NB4 (cell line): ENCODE measurements around the gene MGAT3.

ENCODE experiments used
- DNase-seq: peaks from one replicate; pipeline ENCODE4 v3.0.0; 2010; ENCODE audit warnings: low read depth
- H3K4me3 ChIP-seq: one replicate; pipeline ENCODE4 v1.5.1; 2011; ENCODE audit warnings: mild to moderate bottlenecking, low read depth, low read length, moderate library complexity
- MAX ChIP-seq: IDR thresholded peaks from 2 replicates; pipeline ENCODE4 v1.6.1; 2011; ENCODE audit warnings: low read depth, low read length
- MYC ChIP-seq: IDR thresholded peaks from 2 replicates; pipeline ENCODE4 v1.6.1; 2011; ENCODE audit warnings: low read depth, low read length
- POLR2A ChIP-seq: IDR thresholded peaks from 2 replicates; pipeline ENCODE4 v1.6.1; 2011; ENCODE audit warnings: mild to moderate bottlenecking; ENCODE audit not compliant: insufficient read length; ENCODE audit errors: extremely low read depth
- TF ChIP-seq, protein P1 (sequence below): IDR thresholded peaks from one replicate; pipeline ENCODE4 v1.5.1; 2012; ENCODE audit warnings: low read depth, low read length

Gene MGAT3

DNA sequence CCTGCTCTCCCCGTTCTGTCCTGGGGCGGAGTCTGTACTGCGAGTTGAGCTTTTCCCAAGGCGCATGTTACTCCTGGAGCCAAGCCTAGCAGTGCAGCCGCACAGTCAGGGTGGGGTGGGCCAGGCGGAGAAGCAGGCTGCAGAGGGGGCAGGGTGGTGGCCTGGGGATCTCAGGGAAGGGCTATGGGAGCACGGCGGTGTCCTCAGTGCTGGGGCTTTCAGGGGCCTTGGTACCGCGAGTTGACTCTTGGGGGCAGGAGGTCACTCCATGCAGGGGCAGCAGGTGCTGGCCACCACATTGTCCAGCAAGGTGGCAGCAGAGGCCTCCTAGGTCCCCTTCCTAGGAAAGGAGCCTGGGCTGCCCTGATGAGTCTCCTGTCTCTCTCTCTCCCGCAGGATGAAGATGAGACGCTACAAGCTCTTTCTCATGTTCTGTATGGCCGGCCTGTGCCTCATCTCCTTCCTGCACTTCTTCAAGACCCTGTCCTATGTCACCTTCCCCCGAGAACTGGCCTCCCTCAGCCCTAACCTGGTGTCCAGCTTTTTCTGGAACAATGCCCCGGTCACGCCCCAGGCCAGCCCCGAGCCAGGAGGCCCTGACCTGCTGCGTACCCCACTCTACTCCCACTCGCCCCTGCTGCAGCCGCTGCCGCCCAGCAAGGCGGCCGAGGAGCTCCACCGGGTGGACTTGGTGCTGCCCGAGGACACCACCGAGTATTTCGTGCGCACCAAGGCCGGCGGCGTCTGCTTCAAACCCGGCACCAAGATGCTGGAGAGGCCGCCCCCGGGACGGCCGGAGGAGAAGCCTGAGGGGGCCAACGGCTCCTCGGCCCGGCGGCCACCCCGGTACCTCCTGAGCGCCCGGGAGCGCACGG, 30.4 kb downstream of the MGAT3 start:
- TF ChIP-seq MYC (no peak), POLR2A (no peak), MAX (no peak)
- TF ChIP-seq, protein P1, sequence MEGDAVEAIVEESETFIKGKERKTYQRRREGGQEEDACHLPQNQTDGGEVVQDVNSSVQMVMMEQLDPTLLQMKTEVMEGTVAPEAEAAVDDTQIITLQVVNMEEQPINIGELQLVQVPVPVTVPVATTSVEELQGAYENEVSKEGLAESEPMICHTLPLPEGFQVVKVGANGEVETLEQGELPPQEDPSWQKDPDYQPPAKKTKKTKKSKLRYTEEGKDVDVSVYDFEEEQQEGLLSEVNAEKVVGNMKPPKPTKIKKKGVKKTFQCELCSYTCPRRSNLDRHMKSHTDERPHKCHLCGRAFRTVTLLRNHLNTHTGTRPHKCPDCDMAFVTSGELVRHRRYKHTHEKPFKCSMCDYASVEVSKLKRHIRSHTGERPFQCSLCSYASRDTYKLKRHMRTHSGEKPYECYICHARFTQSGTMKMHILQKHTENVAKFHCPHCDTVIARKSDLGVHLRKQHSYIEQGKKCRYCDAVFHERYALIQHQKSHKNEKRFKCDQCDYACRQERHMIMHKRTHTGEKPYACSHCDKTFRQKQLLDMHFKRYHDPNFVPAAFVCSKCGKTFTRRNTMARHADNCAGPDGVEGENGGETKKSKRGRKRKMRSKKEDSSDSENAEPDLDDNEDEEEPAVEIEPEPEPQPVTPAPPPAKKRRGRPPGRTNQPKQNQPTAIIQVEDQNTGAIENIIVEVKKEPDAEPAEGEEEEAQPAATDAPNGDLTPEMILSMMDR: no peak
- H3K4me3 ChIP-seq: no peak overlapping the region
- DNase-seq: no peak

- TF ChIP-seq MYC (no peak), POLR2A (no peak), MAX (no peak)
- TF ChIP-seq, protein P1: no peak
- DNase-seq: no peak
- H3K4me3 ChIP-seq: no peak overlapping the region
Observed at GRCh38 chr22:39487826-39488520, 31.2 kb downstream of the MGAT3 start.

- no peak for TF ChIP-seq POLR2A
- TF ChIP-seq, protein P1: no peak
- TF ChIP-seq MYC: no peak
- TF ChIP-seq MAX: no peak
- no peak overlapping the region for H3K4me3 ChIP-seq
- no peak for DNase-seq
Observed at GRCh38 chr22:39488563-39489083, 31.8 kb downstream of the MGAT3 start.

DNA sequence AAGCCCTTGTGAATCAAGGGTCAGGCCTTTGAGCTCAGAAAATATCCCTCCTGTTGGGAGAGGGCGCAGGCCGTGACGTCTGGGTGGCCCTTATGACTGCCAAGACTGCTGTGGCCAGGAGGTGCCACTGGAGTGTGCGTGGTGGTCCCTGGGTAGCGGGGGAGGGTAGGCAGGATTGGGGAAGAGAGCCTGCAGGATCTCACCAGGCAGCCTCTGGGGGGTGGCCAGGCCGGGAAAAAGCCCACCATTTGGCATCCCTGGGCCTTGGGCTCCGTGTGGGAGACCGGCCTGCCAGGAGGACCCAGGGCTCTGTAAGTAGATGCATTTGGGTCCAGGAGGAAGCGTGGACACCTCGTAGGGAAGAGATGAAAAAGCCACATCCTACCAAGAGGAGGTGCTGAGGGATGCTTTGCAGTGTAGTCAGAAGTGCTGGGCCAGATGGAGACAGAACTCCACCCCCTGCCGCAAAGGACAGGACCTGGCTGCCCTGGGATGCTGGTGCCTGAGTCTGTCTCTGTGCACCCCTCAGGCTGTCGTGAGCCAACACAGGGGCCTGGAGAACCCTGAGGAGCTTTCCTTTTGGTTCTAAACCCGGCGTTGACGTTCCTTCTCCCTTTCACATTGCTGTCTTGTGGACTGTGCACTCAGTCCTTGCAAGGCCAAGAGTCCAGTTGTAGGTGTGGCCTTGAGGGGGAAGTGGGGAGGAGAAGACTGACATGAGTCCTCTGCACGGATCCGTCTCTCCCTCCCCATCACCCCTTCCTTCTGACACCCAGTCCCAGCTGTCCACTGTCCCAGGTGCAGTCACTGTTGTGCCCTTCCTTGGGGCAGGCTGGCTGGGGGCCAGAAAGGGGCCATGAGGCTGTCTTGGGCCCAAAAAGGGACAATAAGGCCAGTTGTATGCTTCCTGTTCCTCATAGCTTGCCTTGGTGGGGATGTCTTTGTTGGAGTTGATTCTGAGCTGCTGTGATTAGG, 32.6 kb downstream of the MGAT3 start:
- no peak for DNase-seq
- H3K4me3 ChIP-seq: no peak overlapping the region

More for the DNA sequence above, 32.6 kb downstream of the MGAT3 start:
- TF ChIP-seq MYC: no peak
- TF ChIP-seq, protein P1: no peak
- no peak for TF ChIP-seq POLR2A
- no peak for TF ChIP-seq MAX
